Transverse colon (tissue), 3 donors: ENCODE results near the gene DDX60.

ENCODE experiments used
- CTCF ChIP-seq, 5 experiments: fragments of 200-600 bp in 3 of 5; fragments of 450-650 bp in 2 of 5; sonication (generic) in 3 of 5; IDR thresholded peaks; 1 replicate in 2 of 5; 2 replicates in 3 of 5; pipeline ENCODE4 v1.5.1; 2016 to 2017; ENCODE audit warnings: antibody characterized with exemption in 5 of 5, inconsistent platforms in 3 of 5, mild to moderate bottlenecking in 2 of 5, moderate library complexity in 1 of 5
- POLR2A ChIP-seq: fragments of 450-650 bp; IDR thresholded peaks from one replicate; pipeline ENCODE4 v1.6.1; 2016; ENCODE audit warnings: antibody characterized with exemption, mild to moderate bottlenecking, moderate library complexity

- TF ChIP-seq CTCF (IDR thresholded peaks at IDR 0.05) (no peak), POLR2A (no peak)
Observed at GRCh38 chr4:168337550-168337940, 19.0 kb upstream of the DDX60 start.
